Activated T-helper 1 cell treated with Interleukin-2 at 50 U/mL for 16 hours (primary cell): Measurements from ENCODE around the gene DNPEP.
"Not testable (repeated sequence)": the region's sequence is repeated elsewhere in the genome, so short reads cannot be mapped to it uniquely, and the experiment has no call there.

Experiments
- DNase-seq: peaks from one replicate; pipeline ENCODE4 v3.0.0-alpha.2; 2020; ENCODE audit warnings: low read depth

The DNPEP gene

DNA sequence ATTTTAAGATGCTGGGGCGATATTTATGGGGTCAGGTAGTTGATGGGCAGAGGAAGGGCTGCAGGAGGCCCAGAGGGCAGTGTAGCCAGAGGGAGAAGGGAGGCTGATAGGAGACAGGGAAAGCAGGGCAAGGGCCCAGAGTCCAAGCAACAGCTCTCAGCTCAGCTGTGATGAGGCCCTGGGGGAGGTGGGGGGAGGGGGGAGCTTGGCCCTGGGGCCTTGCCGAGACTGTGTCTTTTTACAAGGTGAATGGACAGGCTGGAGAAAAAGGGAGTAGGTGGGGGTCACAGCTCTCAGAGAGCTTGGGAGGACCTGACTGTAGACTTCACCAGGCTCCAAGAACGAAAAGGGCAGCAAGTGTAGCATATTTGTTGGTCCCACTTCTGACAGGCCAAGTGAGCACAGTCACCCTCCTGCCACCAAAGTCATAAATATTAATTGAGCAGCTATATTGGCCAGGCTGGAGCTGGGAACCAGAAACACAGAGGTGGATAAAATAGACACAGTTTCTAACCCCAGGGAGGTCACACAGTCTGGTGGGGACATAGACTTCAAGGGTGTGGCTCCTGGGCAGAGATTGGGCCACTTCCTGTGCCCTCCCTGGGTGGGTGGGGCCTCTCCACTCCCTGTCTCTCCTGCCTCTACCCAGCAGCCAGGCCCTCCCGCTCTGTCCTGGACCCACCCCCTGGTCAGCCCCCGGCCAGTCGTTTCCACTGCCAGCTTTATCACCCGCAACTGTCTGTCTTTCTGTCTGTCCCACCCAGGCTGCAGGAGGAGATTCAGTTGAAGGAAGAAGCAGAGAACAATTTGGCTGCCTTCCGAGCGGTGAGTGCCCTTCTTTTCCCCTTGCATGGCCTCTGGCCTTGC, 31.9 kb upstream of the DNPEP start:
- no peak for DNase-seq

DNA sequence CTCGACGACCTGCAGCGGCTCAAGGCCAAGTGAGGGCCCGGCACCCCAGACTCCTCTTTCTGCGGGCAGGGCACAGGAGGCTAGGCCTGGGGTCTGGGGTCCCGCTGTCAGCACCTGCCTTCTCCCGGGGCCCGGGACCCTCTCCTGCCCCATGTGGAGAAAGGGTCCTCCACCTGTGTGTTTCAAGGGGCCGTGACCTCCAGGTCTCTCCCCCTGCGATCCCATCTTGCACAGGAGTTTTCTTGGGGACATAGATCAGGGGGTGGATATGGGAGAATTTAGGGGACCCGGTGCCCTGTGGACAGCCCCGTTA, 31.3 kb upstream of the DNPEP start:
- DNase-seq = no peak

DNA sequence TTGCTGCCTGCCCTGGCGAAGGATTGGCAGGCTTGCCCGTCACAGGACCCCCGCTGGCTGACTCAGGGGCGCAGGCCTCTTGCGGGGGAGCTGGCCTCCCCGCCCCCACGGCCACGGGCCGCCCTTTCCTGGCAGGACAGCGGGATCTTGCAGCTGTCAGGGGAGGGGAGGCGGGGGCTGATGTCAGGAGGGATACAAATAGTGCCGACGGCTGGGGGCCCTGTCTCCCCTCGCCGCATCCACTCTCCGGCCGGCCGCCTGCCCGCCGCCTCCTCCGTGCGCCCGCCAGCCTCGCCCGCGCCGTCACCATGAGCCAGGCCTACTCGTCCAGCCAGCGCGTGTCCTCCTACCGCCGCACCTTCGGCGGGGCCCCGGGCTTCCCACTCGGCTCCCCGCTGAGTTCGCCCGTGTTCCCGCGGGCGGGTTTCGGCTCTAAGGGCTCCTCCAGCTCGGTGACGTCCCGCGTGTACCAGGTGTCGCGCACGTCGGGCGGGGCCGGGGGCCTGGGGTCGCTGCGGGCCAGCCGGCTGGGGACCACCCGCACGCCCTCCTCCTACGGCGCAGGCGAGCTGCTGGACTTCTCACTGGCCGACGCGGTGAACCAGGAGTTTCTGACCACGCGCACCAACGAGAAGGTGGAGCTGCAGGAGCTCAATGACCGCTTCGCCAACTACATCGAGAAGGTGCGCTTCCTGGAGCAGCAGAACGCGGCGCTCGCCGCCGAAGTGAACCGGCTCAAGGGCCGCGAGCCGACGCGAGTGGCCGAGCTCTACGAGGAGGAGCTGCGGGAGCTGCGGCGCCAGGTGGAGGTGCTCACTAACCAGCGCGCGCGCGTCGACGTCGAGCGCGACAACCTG, 30.7 kb upstream of the DNPEP start, which contains the start of gene DES:
Gene DES, plus strand, starts transcription at position 223 of the 857 bp plus-strand sequence. Its CDS starts 86 bp downstream, at position 309.
- no peak for DNase-seq

DNA sequence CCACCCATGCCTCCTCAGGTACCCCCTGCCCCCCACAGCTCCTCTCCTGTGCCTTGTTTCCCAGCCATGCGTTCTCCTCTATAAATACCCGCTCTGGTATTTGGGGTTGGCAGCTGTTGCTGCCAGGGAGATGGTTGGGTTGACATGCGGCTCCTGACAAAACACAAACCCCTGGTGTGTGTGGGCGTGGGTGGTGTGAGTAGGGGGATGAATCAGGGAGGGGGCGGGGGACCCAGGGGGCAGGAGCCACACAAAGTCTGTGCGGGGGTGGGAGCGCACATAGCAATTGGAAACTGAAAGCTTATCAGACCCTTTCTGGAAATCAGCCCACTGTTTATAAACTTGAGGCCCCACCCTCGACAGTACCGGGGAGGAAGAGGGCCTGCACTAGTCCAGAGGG, 29.7 kb upstream of the DNPEP start:
- DNase-seq = no peak

DNA sequence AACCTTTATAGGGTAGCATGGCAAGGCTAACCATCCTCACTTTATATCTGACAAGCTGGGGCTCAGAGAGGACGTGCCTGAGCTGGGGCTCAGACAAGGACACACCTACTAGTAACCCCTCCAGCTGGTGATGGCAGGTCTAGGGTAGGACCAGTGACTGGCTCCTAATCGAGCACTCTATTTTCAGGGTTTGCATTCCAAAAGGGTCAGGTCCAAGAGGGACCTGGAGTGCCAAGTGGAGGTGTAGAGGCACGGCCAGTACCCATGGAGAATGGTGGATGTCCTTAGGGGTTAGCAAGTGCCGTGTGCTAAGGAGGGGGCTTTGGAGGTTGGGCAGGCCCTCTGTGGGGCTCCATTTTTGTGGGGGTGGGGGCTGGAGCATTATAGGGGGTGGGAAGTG, 29.2 kb upstream of the DNPEP start:
- no peak for DNase-seq

DNA sequence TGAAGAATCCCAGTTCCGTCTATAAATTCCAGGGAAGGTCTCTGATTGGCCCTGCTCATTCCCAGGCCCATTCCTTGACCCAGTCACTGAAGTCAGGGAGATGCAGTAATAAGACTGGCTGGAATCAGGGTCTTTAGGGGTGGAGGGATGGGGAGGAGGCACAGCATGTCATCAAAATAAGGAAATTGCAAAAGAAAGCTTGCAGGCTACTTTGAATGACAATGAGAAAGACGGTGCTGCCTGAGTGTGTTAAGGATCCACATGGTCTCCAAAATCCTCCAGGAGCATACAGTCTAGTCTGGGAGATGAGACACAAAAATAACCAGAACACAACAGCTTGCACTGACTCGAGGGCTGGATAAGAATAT, 28.5 kb upstream of the DNPEP start:
- DNase-seq = no peak

DNA sequence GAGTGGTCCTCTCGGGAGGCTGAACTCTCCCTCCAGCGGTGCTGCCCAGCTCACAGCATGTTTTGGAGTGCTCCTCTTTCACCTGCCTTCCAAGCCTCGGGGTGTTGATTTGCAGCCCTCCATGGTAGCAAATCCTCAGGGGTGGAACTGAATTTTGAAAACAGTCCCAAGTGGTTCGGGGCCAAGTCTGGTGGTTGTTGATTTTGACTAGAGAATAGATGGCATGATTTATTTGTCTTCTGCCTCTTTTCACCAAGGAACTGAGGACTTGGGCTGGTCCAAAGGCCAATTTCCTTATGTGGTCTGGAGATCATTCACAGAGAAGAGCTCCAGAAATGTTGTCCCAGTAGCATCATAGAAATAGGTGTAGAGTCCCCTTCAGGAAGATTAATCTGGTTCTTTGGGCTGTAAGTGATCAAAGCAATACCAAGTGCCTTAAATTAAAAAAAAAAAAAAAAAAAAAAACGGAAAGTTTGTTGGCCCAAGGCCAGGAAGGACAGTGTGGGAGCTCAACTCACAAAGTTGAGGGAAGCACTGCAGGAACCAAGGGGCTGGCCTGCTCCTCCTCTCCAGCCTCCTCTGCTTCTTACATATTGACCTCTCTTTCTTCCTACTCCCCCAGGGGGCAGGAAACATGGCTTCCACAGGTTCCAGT, 28.0 kb upstream of the DNPEP start:
- no peak for DNase-seq

DNA sequence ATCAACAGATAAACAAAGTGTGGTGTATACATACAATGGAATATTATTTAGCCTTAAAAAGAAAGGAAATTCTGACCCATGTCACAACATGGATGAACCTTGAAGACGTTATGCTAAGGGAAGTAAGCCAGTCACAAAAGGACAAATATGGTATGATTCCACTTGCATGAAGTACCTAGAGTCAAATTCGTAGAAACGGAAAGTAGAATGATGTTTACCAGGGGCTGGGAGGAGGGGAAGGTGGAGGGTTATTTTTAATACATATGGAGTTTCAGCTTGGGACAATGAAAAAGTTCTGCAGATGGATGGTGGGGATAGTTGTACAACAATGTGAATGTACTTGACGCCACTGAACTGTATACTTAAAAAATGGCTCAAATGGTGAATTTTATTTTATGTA, 27.1 kb upstream of the DNPEP start:
- no peak for DNase-seq

DNA sequence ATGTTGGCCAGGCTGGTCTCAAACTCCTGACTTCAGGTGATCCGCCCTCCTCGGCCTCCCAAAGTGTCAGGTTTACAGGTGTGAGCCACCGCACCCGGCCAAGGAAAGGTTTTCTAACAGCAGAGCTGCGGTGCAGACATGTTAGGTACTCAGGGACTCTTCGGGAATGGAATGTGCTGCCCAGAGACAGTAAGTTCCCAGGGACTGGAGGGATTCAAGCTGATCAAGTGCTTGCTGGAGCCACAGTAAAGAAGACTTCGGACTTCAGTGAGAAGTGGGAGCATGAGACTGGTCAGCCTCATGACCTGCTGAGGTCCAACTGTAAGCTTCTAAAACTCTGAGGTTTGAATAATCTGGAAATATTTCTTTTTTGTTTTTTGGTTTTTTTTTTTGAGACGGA, 22.7 kb upstream of the DNPEP start:
- DNase-seq = no peak

DNA sequence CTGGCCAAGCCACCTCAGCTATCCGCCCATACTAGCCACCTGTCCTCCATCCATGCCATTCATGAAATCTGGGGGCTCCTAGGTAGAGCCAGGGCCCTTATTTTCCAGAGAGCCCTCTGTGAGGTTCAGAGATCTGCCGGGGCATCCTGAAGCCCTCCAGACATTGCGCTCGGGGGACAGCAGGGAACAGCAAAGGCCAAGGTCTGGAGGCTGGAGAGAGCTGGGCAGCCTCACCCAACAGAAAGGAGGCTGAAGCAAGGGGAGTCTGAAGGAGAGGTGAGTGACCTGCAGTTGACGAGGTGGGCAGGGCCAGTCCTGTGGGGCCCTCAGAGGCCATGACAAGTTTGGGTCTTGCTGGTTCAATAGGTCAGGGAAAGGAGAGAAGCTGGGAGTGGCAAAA, 21.9 kb upstream of the DNPEP start:
- DNase-seq = no peak

DNA sequence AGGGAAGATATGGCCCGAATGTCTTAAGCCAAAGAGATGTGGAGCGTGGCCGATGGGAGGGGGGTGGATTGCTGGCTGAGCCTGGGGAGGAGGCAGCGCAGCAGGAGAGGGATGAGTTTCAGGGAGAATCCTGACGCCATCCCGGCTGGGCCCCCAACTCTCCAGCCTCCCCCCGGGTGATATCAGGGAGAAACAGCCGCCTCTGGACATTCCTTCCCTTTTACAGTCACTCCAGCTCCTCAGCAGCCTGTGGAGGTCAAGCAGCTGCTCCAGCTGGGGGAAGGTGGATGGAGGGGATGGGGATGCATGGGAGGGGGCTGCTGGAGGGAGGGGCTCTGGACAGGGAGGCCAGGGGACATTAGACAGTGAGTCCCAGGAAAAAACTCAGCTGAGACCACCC, 20.9 kb upstream of the DNPEP start:
- DNase-seq = no peak

DNA sequence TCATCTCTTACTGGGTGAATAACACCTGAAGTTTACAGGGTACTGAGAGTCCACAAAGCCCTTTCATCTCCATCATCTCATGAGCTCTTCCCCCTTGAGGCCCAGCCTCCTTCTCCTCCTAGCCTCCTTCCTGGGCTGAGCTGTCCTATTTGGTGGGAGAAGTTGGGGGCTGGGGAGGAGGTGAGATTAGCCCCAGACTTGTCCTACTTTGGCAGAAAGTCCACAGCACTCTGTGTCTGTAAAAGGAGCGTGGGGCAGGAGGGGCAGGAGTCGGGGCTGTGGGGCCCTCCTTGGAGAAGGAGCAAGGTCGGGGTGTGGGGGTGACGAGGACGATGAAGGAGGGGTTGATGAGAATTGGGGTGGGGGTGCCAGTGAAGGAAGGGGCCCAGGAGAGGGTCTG, 20.5 kb upstream of the DNPEP start:
- no peak for DNase-seq

DNA sequence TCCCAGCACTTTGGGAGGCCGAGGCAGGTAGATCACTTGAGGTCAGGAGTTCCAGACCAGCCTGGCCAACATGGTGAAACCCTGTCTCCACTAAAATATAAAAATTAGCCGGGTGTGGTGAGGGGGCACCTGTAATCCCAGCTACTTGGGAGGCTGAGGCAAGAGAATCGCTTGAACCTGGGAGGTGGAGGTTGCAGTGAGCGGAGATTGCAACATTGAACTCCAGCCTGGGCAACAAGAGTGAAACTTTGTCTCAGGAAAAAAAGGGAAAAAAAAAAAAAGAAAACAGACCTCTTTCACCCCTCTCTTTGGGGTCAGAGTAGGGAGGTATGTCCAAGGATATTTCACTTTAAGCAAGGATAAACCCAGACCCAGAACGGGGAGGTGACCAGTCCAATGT, 19.6 kb upstream of the DNPEP start:
- DNase-seq = not testable (repeated sequence)

DNA sequence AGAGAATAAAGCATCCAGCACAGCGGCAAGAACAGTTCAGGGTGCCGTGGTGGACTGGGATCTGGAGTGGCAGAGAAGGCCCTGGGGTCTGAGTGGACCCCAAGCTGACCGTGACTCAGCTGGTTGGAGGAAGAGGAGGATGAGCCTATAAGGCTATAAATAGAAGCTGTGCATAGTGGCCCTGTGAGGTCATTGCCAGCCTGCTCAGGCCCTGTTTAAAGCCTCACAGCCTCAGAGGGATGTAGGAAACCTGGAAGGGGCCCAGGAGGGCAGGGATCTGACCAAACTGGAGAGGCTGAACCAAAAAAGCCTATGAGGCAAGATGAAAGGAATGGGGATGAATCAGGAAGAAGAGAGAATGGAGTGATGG, 19.1 kb upstream of the DNPEP start:
- no peak for DNase-seq

DNA sequence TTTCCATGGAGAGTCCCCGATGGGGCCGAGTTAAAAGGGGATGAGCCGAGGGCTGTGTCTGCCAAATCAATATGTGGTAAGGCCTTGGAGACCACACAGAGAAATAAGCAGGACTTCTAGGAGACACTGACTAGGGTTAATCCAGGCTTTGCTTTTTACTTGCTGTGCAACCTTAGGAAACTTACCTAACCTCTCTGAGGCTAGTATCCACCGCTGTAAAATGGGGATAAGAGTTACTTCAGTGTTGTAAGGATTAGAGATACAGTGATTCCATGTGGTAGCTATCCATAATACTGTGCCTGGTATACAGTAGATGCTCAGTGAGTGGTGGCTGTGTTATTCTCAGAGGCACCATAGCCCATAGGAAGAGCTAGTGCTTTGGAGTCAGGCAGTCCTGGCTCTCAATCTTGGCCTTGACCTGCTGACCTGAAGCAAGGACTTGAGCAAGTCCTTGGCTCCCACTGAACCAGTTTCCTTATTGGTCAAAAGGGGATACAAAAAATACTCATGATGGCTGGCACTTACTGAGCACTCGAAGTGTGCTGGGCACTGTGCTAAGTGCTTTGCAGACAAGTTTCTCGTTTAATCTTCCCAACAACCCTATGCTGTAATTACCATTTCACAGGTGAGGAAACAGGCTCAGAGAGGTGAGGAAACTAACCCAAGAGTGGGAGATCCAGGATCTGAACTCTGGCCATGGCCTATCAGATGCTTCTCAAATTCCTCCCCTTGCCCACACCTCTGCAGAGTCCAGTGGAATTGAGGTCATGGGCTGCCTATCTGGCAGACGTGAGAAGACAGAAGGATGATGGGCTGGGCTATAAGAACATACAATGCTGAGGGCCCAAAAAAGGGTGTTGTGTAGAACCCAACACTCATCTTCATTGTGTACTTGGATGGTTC, 18.5 kb upstream of the DNPEP start:
- DNase-seq = no peak

DNA sequence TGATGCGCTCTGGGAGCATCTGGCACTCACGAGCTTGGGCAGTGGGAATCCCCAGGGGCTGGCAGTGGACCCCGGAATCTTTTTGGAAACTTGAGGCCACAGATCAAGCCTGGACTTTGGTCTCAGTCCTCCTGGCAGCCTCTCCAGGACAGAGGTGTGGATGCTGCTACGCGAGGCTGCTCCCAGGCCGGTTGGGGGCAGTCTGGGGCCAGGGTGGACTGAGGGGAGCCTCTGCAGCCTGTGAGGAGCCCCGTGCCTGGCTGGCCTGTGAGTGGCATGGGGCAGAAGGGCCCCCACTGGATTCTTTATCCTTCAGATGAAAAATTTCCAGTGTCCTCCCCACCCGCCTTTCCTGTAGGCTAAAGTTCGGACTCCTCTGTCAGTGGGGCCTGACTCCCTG, 17.7 kb upstream of the DNPEP start:
- DNase-seq = no peak

DNA sequence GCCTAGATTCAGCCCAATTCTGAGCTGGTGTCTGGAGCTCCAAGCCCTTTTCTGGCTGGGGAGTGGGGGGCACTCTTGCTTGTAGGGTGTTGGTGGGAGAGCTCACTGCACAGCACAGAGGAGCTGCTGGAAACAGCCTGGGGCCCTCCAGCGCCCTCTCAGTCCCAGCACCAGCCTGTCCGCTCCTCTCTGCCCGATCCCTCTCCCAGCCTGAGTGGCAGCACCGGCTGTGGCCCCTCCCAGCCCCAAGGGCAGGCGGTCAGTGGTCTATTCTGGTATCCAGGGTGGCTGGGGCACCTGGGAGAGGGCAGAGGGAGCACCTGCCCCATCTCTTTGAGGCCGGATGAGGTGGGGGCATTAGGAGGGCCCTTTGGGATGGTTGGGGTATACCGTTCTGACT, 17.2 kb upstream of the DNPEP start:
- no peak for DNase-seq

DNA sequence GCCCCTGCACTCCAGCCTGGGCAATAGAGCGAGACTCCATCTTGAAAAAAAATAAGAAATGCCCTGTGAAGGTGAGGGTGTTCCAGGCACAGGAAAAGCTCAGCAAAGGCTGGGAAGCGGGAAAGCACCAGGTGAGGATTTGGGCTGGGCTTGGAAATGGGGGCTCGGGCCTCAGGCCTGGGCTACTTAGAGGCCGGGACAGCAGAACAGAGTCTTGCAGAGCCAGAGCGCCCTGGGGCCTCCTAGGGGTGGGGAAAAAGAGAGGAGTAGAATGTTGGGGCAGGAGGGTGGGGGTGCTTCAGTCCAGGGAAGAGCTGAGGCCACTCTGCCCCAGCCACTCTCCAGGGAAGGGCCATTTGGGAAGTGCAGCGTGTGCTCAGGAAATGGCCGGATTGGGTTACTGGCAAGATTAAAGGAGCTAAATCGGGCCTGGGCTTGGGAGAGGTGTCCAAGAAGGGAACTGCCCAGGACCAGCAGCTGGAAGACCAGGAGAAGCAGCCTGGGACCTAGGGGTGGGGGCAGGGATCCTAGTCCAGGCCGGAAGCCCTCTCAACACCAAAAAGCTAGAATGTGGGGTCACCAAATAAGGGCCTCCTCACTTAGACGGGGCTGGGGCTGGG, 16.7 kb upstream of the DNPEP start:
- DNase-seq = no peak

DNA sequence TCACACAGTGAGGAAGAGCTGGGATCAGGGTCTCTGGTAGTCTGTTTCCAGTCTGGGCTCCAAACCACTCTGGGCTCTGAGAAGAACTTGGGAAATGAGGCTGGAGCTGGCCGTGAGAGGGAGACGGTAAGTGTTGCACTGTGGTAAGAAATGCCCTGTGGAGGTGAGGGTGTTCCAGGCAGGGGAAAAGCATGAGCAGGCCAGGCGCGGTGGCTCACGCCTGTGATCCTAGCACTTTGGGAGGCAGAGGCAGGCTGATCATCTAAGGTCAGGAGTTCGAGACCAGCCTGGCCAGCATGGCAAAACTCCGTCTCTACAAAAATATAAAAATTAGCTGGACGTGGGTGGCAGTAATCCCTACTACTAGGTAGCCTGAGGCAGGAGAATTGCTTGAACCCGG, 16.1 kb upstream of the DNPEP start:
- DNase-seq = no peak

DNA sequence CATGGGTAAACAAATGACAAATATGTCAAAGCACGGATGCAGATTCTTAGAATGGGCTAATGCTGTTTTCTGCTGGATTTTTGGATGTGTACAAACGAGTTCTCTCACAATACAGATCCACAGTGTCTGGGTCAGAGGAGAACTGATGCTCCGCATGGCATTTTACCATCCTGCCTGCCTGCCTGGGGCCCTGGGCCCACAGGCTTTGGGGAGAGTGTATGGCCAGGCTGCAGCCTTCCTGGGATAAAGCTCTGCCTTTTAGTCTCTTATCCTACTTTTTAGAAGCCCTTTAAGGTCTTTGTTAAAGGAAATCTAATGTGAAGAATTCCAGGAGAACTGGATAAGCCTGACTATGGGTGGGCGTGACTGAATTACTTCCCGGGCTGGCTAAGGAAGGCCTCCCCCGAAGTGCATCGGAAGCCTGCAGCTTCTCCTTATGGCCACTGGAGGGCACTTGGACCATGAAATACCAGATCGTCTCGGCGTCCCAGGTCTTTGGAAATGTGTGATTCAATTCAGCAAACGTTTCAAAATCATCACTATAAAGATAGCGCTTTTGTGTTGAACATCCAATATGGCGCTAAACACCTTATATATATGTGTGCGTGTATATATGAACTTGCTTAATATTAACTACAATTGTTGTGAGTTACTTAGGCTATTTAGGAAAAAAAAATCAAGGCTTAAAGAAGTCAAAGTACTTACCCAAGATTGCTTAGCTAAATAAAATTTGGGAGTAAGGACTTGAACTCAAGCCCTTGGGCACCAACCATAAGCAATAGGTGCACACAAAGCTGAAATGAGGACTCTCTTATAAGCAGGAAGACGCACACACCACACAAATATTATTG, 15.2 kb upstream of the DNPEP start:
- peak; percentile 20 for DNase-seq

DNA sequence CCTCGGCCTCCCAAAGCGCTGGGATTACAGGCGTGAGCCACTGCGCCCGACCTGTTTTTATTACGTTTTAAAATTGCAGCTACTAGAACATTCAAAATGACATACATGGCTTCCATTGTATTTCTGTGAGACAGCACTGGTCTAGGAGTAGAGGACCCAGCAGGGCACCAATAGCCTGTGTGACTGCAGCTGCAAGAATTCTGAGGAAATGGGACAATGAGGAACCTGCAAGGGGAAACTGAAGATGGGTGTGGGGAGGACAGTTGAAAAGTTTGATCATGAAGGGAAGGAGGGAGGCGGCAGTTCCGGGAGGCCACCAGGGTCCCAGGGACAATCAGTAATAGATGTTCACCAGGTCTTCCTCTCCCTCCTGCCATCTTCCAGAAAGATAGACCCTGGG, 13.9 kb upstream of the DNPEP start:
- DNase-seq = no peak
